HG03108 (cell line): Measurements from ENCODE around the gene GLI1.
"Not testable (repeated sequence)": the region's sequence is repeated elsewhere in the genome, so short reads cannot be mapped to it uniquely, and the experiment has no call there.

Experiments used
- ATAC-seq: cut with Tn5 transposase; IDR thresholded peaks from one replicate; pipeline ENCODE4 v1.9.1; 2021; ENCODE audit warnings: moderate library complexity; ENCODE audit not compliant: unreplicated experiment

Gene GLI1

GRCh38 chr12:57459750-57460467 lies at the start of gene GLI1:
Gene GLI1, plus strand, starts transcription at chr12:57459785. Its CDS starts 3,907 bp downstream, at chr12:57463692.
- no peak for ATAC-seq

- ATAC-seq = no peak
Observed at GRCh38 chr12:57410534-57410933, 49.1 kb upstream of the GLI1 start.

GRCh38 chr12:57414160-57414559 lies 45.4 kb upstream of the GLI1 start:
- ATAC-seq = not testable (repeated sequence)

GRCh38 chr12:57415088-57415487 lies 44.5 kb upstream of the GLI1 start:
- ATAC-seq = no peak

- no peak for ATAC-seq
Observed at GRCh38 chr12:57416039-57416996, 43.3 kb upstream of the GLI1 start.

GRCh38 chr12:57418255-57418654 lies 41.3 kb upstream of the GLI1 start:
- ATAC-seq = no peak

GRCh38 chr12:57419495-57419894 lies 40.1 kb upstream of the GLI1 start:
- ATAC-seq = no peak

- no peak for ATAC-seq
Observed at GRCh38 chr12:57420482-57420881, 39.1 kb upstream of the GLI1 start.

GRCh38 chr12:57426948-57427347 lies 32.6 kb upstream of the GLI1 start:
- ATAC-seq = not testable (repeated sequence)

GRCh38 chr12:57428965-57429364 lies 30.6 kb upstream of the GLI1 start:
- no peak for ATAC-seq

GRCh38 chr12:57429473-57430111 lies 30.0 kb upstream of the GLI1 start:
- no peak for ATAC-seq

- ATAC-seq = peak; percentile 37
Observed at GRCh38 chr12:57430112-57430930, 29.3 kb upstream of the GLI1 start.

- peak; percentile 98 for ATAC-seq
Observed at GRCh38 chr12:57430931-57431566, 28.5 kb upstream of the GLI1 start, which contains the start of gene R3HDM2. Gene R3HDM2, minus strand, starts transcription at chr12:57431043. Its CDS starts 120,615 bp downstream, at chr12:57310428.

GRCh38 chr12:57431654-57432188 lies 27.9 kb upstream of the GLI1 start:
- no peak for ATAC-seq

- ATAC-seq = no peak
Observed at GRCh38 chr12:57433370-57433769, 26.2 kb upstream of the GLI1 start.

- ATAC-seq = no peak
Observed at GRCh38 chr12:57434517-57435223, 24.9 kb upstream of the GLI1 start, which contains the start of gene INHBC. Gene INHBC, plus strand, starts transcription at chr12:57434784. Its CDS starts 103 bp downstream, at chr12:57434887.

GRCh38 chr12:57435293-57435692 lies 24.3 kb upstream of the GLI1 start:
- ATAC-seq = no peak

GRCh38 chr12:57438400-57438799 lies 21.2 kb upstream of the GLI1 start:
- no peak for ATAC-seq

GRCh38 chr12:57439762-57440266 lies 19.8 kb upstream of the GLI1 start:
- no peak for ATAC-seq
